IMR-90 (cell line): ENCODE data around the gene LRRC36. TPM values are rescaled to one million over a fixed set of nuclear protein-coding genes. Genes with fewer than 3 reads are reported as not detected.
"Not testable (repeated sequence)": the region's sequence is repeated elsewhere in the genome, so short reads cannot be mapped to it uniquely, and the experiment has no call there.

ENCODE experiments used
- ATAC-seq: fragments of 200-7000 bp; cut with Tn5 transposase; 2 replicates; pipeline ENCODE4 v1.9.1; 2020; ENCODE audit warnings: low read depth, mild to moderate bottlenecking, moderate library complexity
- BruUV-seq: library from RNA; stranded (reverse); fragments of 400-500 nt; replicated peaks from 2 replicates; lab custom pipeline; 2021; lab: Mats Ljungman, UMichigan
- CTCF ChIA-PET: fragments of 300-600 bp; formaldehyde crosslinking; extraction: SDS; loops from one replicate; lab custom pipeline; 2021; ENCODE audit warnings: antibody characterized with exemption; lab: Yijun Ruan, JAX
- POLR2A ChIA-PET: fragments of 300-600 bp; sonication (Branson Sonifier 250); formaldehyde crosslinking; loops from one replicate; lab custom pipeline; 2022; ENCODE audit warnings: antibody characterized with exemption; ENCODE audit not compliant: unreplicated experiment; lab: Charles Lee
- DNase-seq: peaks from one replicate; pipeline ENCODE4 v3.0.0; 2013
- H2AFZ ChIP-seq: replicated peaks from 2 replicates; pipeline ENCODE3; 2013; ENCODE audit warnings: low read length, mild to moderate bottlenecking; ENCODE audit not compliant: poor library complexity
- H2AK5ac ChIP-seq: 2 replicates; pipeline ENCODE4 v1.6.1; 2013; ENCODE audit warnings: low read depth, low read length, inconsistent platforms
- H2AK9ac ChIP-seq: replicated peaks from 2 replicates; pipeline ENCODE3; 2013; ENCODE audit warnings: mild to moderate bottlenecking, low read depth, low read length, moderate library complexity; ENCODE audit not compliant: poor library complexity
- H2BK120ac ChIP-seq: 2 replicates; pipeline ENCODE4 v1.6.1; 2013; ENCODE audit warnings: low read depth, low read length, inconsistent platforms
- H2BK15ac ChIP-seq: 3 replicates; pipeline ENCODE4 v1.6.1; 2013; ENCODE audit warnings: low read depth, low read length, inconsistent platforms
- H2BK20ac ChIP-seq: 2 replicates; pipeline ENCODE4 v1.6.1; 2013; ENCODE audit warnings: low read depth, mild to moderate bottlenecking, inconsistent platforms, low read length, moderate library complexity
- H2BK5ac ChIP-seq: 2 replicates; pipeline ENCODE4 v1.6.1; 2013; ENCODE audit warnings: mild to moderate bottlenecking, low read depth, low read length, inconsistent platforms; ENCODE audit not compliant: poor library complexity, severe bottlenecking
- H3K14ac ChIP-seq: replicated peaks from 2 replicates; pipeline ENCODE4 v1.6.1; 2013; ENCODE audit warnings: low read depth, low read length, inconsistent platforms
- H3K18ac ChIP-seq: 2 replicates; pipeline ENCODE4 v1.6.1; 2013; ENCODE audit warnings: low read depth, low read length, control low read depth
- H3K23ac ChIP-seq: 2 replicates; pipeline ENCODE4 v1.6.1; 2013; ENCODE audit warnings: low read depth, low read length, inconsistent platforms
- H3K27ac ChIP-seq: 2 replicates; pipeline ENCODE4 v1.5.1; 2013; ENCODE audit warnings: mild to moderate bottlenecking, control low read depth, low read length; ENCODE audit not compliant: insufficient read depth
- H3K27me3 ChIP-seq: 2 replicates; pipeline ENCODE4 v1.6.1; 2013; ENCODE audit warnings: low read length; ENCODE audit not compliant: control insufficient read depth, insufficient read depth
- H3K36me3 ChIP-seq: 2 replicates; pipeline ENCODE4 v1.6.1; 2013; ENCODE audit warnings: low read length, mixed read lengths; ENCODE audit not compliant: control insufficient read depth, insufficient read depth
- H3K4ac ChIP-seq: 2 replicates; pipeline ENCODE4 v1.6.1; 2013; ENCODE audit warnings: low read depth, low read length, inconsistent platforms
- H3K4me1 ChIP-seq: 2 replicates; pipeline ENCODE4 v1.6.1; 2013; ENCODE audit warnings: low read length, mixed read lengths; ENCODE audit not compliant: control insufficient read depth, insufficient read depth
- H3K4me2 ChIP-seq: 2 replicates; pipeline ENCODE4 v1.6.1; 2013; ENCODE audit warnings: low read depth, mild to moderate bottlenecking, control low read depth, low read length, moderate library complexity
- H3K4me3 ChIP-seq: 2 replicates; pipeline ENCODE4 v1.5.1; 2013; ENCODE audit warnings: low read depth, mild to moderate bottlenecking, control low read depth, low read length, moderate library complexity; ENCODE audit not compliant: insufficient read depth
- H3K56ac ChIP-seq: 2 replicates; pipeline ENCODE4 v1.6.1; 2013; ENCODE audit warnings: low read length, inconsistent platforms; ENCODE audit not compliant: insufficient read depth; ENCODE audit errors: extremely low read depth
- H3K79me1 ChIP-seq, 2 experiments: 2 replicates each; pipeline ENCODE4 v1.6.1; 2013; ENCODE audit warnings: low read length in 2 of 2, inconsistent platforms in 1 of 2, low read depth in 1 of 2
- H3K9ac ChIP-seq: 2 replicates; pipeline ENCODE4 v1.6.1; 2013; ENCODE audit warnings: low read depth, low read length, control low read depth
- H3K9me1 ChIP-seq: 2 replicates; pipeline ENCODE4 v1.6.1; 2013; ENCODE audit warnings: low read length, inconsistent platforms; ENCODE audit not compliant: insufficient read depth
- H3K9me3 ChIP-seq: 2 replicates; pipeline ENCODE4 v1.6.1; 2013; ENCODE audit warnings: low read length; ENCODE audit not compliant: control insufficient read depth, insufficient read depth
- H4K20me1 ChIP-seq: 2 replicates; pipeline ENCODE4 v1.6.1; 2013; ENCODE audit warnings: low read length, inconsistent platforms; ENCODE audit not compliant: insufficient read depth
- H4K5ac ChIP-seq: 2 replicates; pipeline ENCODE4 v1.6.1; 2013; ENCODE audit warnings: mild to moderate bottlenecking, low read depth, low read length, control low read depth
- H4K8ac ChIP-seq, 2 experiments: 2 replicates each; pipeline ENCODE4 v1.6.1; 2013; ENCODE audit warnings: low read depth in 2 of 2, low read length in 2 of 2, control low read depth in 1 of 2, inconsistent platforms in 1 of 2
- H4K91ac ChIP-seq: 2 replicates; pipeline ENCODE4 v1.6.1; 2013; ENCODE audit warnings: low read depth, low read length, inconsistent platforms; ENCODE audit not compliant: insufficient read depth
- WGBS, 2 experiments: methylation state at CpG; one replicate each; pipeline versions ENCODE4 v1.1.5 to v1.1.7; 2013; ENCODE audit warnings: missing lambda C conversion rate in 2 of 2; ENCODE audit not compliant: insufficient read length in 1 of 2; ENCODE audit errors: extremely low coverage in 2 of 2; 5-methylcytosine and 5-hydroxymethylcytosine counted together
- dilution Hi-C: fragments of 300-500 bp; cut with HindIII; formaldehyde crosslinking; loops from one replicate; pipeline ENCODE4 v1.14.3; 2018; ENCODE audit warnings: low sequenced_read_pairs; ENCODE audit not compliant: unreplicated experiment
- in situ Hi-C: fragments of 300-500 bp; cut with MboI; formaldehyde crosslinking; loops from 3 replicates; pipeline ENCODE4 v1.14.3; 2019; ENCODE audit warnings: low sequenced_read_pairs, inconsistent platforms, mixed read lengths
- intact Hi-C: fragments of 100-400 bp; cut with micrococcal nuclease; formaldehyde crosslinking; loops from 2 replicates; pipeline ENCODE4 v1.10.0; 2022
- polyA plus RNA-seq, 3 experiments: library from polyadenylated mRNA; depleted of rRNA; stranded (reverse); fragments of >200 nt; gene quantifications; 2 replicates each; pipeline ENCODE4 v1.2.3, GENCODE V29; 2012; ENCODE audit warnings: low replicate concordance in 1 of 3
- total RNA-seq: library from RNA; depleted of rRNA; stranded (reverse); fragments of >200 nt; gene quantifications from 2 replicates; pipeline ENCODE4 v1.2.3, GENCODE V29; 2012

LRRC36 gene
- total and polyA plus RNA-seq, 2 of the 4 experiments (the other 2 are of a cell fraction), result 0.18 to 0.29 TPM

- POLR2A ChIA-PET, in situ Hi-C loops: not testable (repeated sequence)
Measured at GRCh38 chr16:67352463-67352862, 25.8 kb downstream of the LRRC36 start.

More at GRCh38 chr16:67352463-67352862, 25.8 kb downstream of the LRRC36 start:
- H2AK9ac ChIP-seq, H4K91ac ChIP-seq, H3K4me1 ChIP-seq, H3K9me1 ChIP-seq, H3K4me2 ChIP-seq, H3K36me3 ChIP-seq, H4K20me1 ChIP-seq, H3K23ac ChIP-seq, dilution Hi-C loops, BruUV-seq, DNase-seq, H4K8ac ChIP-seq, H2AK5ac ChIP-seq, intact Hi-C loops, H2AFZ ChIP-seq, H3K14ac ChIP-seq, H4K5ac ChIP-seq, H2BK20ac ChIP-seq, H3K9ac ChIP-seq, ATAC-seq, H3K4ac ChIP-seq, H2BK120ac ChIP-seq, H3K18ac ChIP-seq, H2BK15ac ChIP-seq, H3K79me1 ChIP-seq, H3K27ac ChIP-seq, H3K56ac ChIP-seq, H3K9me3 ChIP-seq, CTCF ChIA-PET, H3K4me3 ChIP-seq, H2BK5ac ChIP-seq: not testable (repeated sequence)
- peaks cover 19% of the 10 kb centered on the region for H3K27me3 ChIP-seq
- WGBS, 2 experiments, result no CpG with 5 or more reads among the region's 3 CpGs
